ENCODE data around the gene KAT8.
"Not testable (repeated sequence)": the region's sequence is repeated elsewhere in the genome, so short reads cannot be mapped to it uniquely, and the experiment has no call there.

Gene KAT8

GRCh38 chr16:31133046-31133501 lies 15.6 kb downstream of the KAT8 start:
- no peak for DNase-seq

- peak; percentile 16 for DNase-seq
Measured at GRCh38 chr16:31134091-31134571, 16.7 kb downstream of the KAT8 start.

GRCh38 chr16:31134625-31135534 lies 17.4 kb downstream of the KAT8 start:
- peak; percentile 57 for DNase-seq

- no peak for DNase-seq
Measured at GRCh38 chr16:31135535-31136286, 18.2 kb downstream of the KAT8 start, which contains the start of gene PRSS8. TSS of gene PRSS8 (minus strand) at chr16:31135727. CDS start at chr16:31135498, 229 bp downstream.

- no peak for DNase-seq
Measured at GRCh38 chr16:31136287-31136662, 18.8 kb downstream of the KAT8 start.

GRCh38 chr16:31136822-31137499 lies 19.5 kb downstream of the KAT8 start:
- not testable (repeated sequence) for DNase-seq

- no peak for DNase-seq
Measured at GRCh38 chr16:31138621-31139578, 21.4 kb downstream of the KAT8 start.

- DNase-seq = not testable (repeated sequence)
Measured at GRCh38 chr16:31141071-31141469, 23.6 kb downstream of the KAT8 start.

GRCh38 chr16:31141489-31142108 lies 24.1 kb downstream of the KAT8 start:
- no peak for DNase-seq

GRCh38 chr16:31142109-31143010 lies 24.9 kb downstream of the KAT8 start:
- DNase-seq = peak; percentile 98

GRCh38 chr16:31143011-31143693 lies 25.7 kb downstream of the KAT8 start:
- no peak for DNase-seq

GRCh38 chr16:31143694-31144148 lies 26.3 kb downstream of the KAT8 start:
- no peak for DNase-seq

- DNase-seq = not testable (repeated sequence)
Measured at GRCh38 chr16:31144418-31144817, 27.0 kb downstream of the KAT8 start.

- DNase-seq = no peak
Measured at GRCh38 chr16:31145398-31145990, 28.0 kb downstream of the KAT8 start.

- DNase-seq = no peak
Measured at GRCh38 chr16:31147574-31147973, 30.1 kb downstream of the KAT8 start.

GRCh38 chr16:31148281-31148728 lies 30.8 kb downstream of the KAT8 start:
- no peak for DNase-seq

GRCh38 chr16:31148896-31149295 lies 31.4 kb downstream of the KAT8 start:
- no peak for DNase-seq

- DNase-seq = no peak
Measured at GRCh38 chr16:31149332-31149731, 31.9 kb downstream of the KAT8 start.
